Left colon (tissue), 2 donors: ENCODE data around the gene SDK2. TPM values are rescaled to one million over a fixed set of nuclear protein-coding genes. Genes with fewer than 3 reads are reported as not detected.

Source experiments
- ATAC-seq: fragments of 200-7000 bp; cut with Tn5 transposase; one replicate; pipeline ENCODE4 v1.9.1; 2020; ENCODE audit warnings: mild to moderate bottlenecking, moderate library complexity
- DNase-seq, 2 donors: peaks; one replicate each; pipeline ENCODE4 v3.0.0-alpha.2; 2020
- intact Hi-C, 2 donors: fragments of 100-400 bp; cut with DNase I in 1 of 2; cut with micrococcal nuclease in 1 of 2; formaldehyde crosslinking; loops; one replicate each; pipeline versions ENCODE4 v1.11.2 to v1.14.0; 2022; cut with DNase I, micrococcal nuclease
- total RNA-seq, 2 donors: library from RNA; stranded (reverse); fragmentation: NEBNext Ultra II Directional; extraction: Animal tissue kit (Norgen Biotek cat#: 25700); gene quantifications; one replicate each; pipeline ENCODE4 v1.2.1, GENCODE V29; 2021
- donor health status: DM: no; HTN: no; CAD: no.
- donor health status: DM: yes; HTN: yes; CAD: no.

The SDK2 gene
- total RNA-seq, 2 donors from 2014 or later: 0.82 to 1.8 TPM

DNA sequence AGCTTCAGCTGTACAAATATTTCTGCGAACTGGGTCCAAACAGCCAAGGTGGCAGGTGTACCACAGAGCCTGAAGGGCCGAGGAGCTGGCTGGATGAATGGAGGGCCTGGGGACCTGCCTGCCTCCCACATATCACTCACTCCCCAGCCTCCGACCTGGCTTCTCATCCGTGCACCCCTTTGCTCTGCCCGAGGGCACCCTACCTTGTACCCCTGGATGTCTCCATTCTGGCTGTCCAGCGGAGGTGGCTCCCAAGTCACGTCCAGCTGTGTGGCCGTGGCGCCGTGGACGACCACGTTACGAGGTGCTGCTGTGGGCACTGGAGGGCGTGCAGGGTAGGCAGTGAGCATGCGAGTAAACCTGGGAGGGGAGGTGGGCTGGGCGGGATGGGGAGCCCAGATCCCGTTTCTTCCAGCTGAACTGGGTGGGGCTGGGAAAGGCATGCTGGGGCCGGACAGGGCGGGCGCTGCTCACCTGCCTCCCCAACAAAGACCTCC lies 265.2 kb downstream of the SDK2 start:
- intact Hi-C loops: no loop called here
- DNase-seq (no peak), ATAC-seq (no peak)

DNA sequence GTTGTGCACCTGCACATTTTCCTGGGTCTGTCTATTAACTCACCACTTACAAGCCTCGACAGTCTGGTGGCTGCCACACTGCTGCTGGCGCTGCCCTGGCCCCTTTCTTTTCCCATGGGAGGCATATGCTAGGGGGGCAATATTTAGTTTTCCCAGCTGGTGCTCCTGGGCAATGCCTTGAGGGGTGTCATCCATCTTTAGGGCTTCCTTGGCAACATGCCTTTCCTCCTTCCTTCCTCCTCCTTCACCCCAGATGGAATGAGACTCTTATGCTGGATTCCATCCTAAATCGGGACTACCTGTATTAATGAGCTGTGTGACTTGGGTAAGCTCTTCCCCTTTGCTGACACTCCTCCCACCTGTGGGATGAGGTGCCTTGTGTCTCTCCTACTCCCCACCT lies 267.6 kb downstream of the SDK2 start:
- intact Hi-C loops: no loop called here
- no peak for ATAC-seq
- DNase-seq: no peak

DNA sequence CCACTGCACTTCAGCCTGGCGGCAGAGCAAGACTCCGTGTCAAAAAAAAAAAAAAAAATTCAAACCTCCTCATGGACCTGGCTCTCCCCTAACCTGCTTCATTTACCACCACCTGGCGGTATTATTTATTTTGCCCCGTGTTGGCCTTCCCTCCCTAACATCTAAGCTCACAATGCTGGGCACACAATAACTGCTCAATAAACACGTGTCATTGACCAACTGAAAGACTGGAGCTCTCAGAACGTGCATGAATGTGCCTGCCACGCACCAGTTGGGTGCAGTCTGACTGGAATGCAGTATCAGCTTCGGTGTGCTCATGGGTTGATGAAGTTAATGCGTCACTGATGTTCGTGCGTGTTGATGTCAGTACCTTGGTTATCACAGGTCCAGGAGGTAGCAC lies 268.1 kb downstream of the SDK2 start:
- ATAC-seq: no peak
- no peak for DNase-seq
- intact Hi-C loops: no loop called here

DNA sequence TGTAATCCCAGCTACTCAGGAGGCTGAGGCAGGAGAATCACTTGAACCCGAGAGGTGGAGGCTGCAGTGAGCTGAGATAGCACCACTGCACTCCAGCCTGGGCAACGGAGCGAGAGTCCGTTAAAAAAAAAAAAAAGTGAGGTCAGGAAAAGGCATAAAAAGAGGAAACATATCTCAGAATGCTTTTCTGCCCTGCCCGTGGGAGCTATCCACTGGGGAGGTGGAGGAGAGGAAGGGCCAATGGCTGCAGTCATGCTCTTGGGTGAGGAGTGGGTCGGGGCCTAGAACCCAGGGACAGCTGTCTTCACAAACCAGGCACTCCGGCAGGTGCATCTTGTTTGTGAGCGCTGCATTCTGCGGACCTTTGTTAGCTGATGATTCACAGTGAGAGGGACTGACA lies 272.4 kb downstream of the SDK2 start:
- intact Hi-C loops: loop anchor here (5.0 kb wide), 1 partner anchor 115 kb away; no protein-coding TSS in a partner anchor
- ATAC-seq (no peak), DNase-seq (no peak)

DNA sequence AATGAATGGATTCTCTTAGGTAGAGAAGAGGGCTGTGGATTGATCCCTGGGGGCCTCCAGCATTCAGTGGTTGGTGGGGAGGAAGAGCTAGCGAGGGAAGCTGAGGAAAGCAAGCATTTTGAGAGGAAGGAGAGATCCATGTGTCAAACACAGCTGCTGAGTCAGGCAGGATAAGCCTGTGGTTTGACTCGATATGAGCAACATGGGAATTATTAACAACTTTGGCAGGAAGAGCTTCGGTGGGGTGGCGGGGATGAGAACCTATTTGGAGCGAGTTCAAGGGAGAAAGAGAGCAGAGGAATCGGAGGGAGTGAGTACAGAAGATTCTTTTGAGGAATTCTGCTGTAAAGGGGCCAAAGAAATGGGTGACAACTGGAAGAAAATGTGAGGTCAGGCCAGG lies 273.0 kb downstream of the SDK2 start:
- DNase-seq: no peak
- intact Hi-C loops: loop anchor here (5.0 kb wide), 1 partner anchor 114 kb away; no protein-coding TSS in a partner anchor
- ATAC-seq: no peak

DNA sequence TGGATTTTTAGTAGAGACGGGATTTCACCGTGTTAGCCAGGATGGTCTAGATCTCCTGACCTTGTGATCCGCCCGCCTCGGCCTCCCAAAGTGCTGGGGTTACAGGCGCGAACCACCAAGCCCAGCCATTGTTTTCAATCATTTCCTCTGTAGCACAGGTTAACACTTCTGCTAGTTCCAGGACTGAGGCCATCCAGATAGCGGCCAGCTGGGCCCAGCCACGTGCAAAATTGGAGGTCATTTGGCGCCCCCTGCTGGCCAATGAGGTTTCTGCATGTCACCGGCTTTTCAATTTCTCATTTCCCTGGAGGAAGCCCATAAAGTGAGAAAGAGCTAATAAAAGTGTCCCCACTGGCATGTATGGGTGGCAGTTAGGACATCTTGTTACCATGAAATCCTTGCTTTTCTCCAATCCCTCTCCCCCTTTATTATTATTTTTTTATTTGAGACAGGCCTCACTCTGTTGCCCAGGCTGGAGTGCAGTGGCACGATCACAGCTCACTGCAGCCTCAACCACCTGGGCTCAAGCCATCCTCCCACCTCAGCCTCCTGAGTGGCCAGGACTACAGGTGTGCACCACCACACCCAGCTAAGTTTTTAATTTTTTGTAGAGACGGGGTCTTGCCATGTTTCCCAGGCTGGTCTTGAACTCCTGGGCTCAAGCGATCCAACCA lies 274.3 kb downstream of the SDK2 start:
- peak; percentile 67 to 89 for DNase-seq
- ATAC-seq: peak; percentile 95
- intact Hi-C loops: loop anchor here (5.0 kb wide), 1 partner anchor 113 kb away; no protein-coding TSS in a partner anchor

DNA sequence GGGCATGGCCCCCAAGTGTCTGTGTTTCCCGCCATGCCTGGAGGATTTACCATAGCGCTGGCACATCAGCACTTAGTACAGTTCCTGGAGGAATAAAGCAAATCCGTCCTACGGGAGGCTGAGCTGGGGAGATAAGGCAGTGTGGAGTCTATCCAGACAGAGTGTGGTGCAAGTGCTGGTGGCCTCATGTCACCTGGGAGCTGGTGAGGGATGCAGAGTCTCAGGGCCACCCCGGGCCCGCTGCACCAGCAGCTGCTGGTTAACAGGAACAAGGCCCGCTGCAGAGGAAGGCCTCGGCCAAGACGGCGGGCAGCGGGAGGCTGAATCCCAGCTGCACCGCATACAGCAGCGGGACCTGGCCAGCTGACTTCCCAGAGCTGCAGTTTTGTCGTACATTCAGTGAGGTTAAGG lies 275.1 kb downstream of the SDK2 start:
- intact Hi-C loops: no loop called here
- DNase-seq (no peak), ATAC-seq (no peak)

DNA sequence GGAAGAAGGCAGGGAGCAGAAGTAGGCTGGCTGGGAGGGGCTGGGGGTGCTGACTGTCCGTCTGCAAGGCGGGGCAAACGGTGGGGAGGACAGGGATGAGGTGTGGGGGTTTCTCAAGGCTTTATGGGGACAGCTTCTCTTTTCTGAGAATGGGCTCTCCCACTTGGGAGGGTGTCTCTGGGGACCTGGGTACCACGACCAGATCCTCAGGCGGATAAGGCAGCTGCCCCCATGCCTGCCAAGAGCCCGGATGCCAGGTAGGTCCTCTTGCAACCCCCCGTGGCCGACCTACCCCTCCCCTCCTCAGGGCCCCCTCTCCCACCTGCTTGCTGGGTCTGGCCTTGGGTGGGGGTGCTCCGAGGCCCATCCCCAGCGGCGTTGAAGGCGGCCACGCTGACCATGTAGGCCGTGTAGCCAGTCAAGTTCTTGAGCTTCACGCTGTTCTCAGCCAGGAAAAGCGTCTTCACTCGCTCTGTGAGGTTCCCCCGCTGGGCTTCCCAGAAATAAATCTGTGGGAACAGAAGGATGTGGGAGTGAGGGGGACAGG lies 276.1 kb downstream of the SDK2 start:
- intact Hi-C loops: no loop called here
- ATAC-seq: no peak
- no peak for DNase-seq

DNA sequence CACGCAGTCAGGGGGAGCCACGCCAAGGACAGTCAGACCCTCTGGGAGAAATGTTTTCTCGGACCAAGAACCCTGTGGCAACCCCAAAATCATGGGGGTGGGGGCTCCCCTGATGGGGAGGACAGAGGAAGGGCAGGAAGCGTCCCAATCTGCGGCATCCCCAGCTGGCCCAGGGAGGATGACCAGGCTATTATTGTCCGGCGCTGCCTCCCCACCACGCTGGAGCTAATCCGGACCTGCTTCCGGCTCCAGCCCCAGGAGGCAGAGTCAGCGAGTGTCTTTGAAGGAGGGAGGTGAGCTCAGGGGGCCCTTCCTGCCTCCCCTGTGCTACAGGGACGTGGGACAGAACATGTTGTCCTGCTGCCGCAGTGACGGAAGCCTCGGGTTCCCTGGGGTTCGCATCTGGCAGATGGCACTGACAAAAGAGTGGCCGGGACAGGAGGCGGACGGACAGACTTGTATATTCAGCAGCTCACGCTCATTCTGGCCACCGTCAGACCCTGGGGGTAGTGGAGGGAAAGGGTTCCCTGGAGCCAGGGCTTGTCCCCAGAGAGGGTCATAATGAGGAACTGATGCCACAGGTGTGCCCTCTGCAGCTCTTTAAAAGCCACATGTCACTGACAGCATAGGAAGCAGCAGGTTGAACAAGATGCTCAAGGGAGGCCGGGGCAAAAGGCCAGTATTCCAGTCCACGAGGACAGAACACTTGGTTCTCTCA lies 278.2 kb downstream of the SDK2 start:
- ATAC-seq (no peak), DNase-seq (no peak)
- intact Hi-C loops: no loop called here

DNA sequence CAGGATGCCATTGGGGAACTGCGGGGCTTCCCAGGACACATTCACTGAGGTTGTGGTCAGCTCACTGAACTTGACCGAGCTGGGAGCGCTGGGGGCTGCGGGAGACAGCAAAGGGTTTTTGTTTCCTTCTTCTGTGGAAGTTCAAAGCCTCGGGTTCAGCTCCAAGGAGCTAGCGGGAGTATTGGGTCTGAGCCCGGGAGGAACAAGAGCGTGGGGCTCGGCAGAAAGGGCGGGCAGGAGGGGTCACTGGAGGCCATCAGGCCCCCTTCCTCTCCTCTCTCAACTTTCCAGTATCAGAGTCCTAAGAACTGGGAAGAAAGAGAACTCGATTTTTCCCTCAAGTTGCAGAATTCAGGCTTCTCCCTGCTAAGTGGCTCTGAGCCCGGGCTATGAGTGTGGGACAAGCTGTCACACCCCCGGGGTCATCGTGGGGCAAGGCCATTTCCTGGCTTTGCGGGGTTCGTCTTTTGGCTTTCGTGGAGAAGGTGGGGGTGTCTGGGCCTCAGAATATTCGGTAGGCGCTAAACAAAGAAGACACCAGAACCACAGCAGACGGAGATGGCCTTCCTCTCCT lies 278.9 kb downstream of the SDK2 start:
- intact Hi-C loops: no loop called here
- no peak for ATAC-seq
- DNase-seq: no peak

DNA sequence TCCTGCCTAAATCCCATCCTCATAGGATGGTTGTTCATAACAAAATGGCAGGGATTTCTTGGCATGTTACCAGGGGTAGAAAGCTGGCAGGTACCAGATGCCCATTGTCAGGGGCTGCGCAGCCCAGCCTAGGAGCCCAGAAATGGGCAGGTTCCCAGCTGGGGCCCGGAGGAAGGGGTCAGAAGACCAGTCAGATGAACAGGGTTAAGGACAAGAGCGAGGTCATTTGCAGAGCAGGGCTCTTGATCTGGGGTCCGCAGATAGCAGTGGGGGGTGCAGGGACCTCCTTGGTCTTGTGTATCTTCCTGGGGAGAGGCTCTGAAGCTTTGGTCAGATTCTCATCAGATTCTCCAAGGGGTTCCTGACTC lies 280.1 kb downstream of the SDK2 start:
- ATAC-seq: no peak
- DNase-seq: no peak
- intact Hi-C loops: no loop called here

DNA sequence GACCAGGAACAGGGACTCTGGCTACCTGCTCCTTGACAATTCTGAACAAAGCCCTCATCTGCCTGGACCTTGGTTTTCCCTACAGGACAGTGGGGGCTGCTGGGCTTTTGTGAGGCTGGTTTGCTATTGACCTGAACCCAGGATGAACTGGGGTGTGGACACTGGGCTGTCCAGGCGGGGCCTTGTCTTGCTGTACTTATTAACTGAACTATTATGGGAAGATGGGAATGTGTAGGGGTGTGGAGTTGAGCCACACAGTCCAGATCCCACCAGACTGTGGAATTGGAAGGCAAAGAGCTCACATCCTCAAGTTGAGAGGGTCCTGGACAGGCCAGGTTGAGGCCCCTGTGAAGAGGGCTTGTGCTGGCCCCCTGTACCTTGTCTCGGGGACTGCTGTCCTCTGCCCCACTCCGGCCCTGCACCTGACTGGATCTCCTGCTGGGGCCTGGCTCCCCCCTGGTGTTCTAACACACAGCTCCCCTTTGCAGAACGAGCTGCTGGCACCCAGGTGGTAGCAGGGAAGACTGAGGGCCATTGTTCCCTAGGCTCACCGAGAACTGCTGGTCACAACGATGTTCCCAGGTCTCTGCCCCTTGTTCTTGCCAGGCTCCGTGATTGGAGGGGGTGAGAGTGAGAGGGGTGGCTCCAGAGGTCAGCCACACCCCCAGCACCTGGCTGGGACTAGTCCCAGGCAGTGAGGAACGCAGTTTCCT lies 280.6 kb downstream of the SDK2 start:
- no peak for DNase-seq
- ATAC-seq: peak; percentile 49
- intact Hi-C loops: no loop called here

DNA sequence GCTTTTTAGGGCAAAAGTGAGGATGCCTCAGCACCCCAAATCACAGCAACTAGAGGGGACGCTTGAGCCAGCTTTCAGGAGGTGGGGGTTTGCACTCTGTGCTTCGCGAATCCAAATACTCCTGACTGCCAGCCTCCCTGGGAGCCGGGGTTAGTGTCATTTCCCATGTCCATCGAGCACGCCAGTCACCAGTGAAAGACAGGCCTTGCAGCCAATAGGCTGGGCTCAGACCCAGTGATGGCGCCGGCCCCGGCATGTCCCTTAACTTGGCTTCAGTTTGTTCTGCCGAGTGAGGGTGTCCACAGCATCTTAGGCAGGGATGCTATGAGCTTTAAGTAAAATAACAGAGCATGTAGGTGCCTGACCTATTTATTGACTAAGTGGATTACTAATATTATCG lies 281.5 kb downstream of the SDK2 start:
- DNase-seq (no peak), ATAC-seq (no peak)
- intact Hi-C loops: no loop called here

DNA sequence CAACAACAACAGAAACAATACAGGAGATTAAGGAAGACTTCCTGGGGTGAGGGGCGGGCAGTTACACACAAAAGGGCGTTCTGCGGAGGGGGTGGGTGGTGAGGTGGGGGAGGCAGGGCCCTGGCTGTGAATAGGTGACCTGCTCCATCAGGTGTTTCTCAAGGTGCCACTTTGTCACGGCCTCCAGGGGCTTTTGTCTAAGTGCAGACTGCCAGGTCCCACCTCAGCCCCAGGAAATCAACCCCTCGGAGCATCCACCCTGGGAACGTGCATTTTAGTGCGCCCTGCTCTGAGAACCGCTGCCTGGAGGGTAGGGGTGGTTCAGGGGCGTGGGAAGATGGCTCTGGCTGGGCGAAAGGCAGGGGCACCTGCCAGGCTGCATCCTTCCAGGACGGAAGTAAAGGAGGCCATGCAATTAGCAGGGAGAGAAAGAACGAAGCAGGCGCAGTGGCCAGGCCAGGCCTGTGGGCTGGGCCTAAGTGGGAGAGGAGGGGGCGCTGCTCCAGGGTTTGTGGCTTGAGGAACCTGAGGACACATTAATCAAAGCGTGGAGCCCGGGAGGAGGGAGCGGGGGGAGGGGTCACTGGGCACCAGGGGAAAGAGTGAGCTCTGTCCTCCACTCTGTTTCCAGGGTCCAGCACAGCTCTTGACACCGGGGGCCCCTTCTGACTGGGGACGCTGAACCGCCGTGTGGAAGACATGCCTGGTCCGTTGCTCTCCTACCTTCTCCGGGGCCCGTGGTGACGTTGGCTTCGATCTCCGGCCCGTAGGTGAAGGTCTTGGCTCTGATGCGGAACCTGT lies 283.1 kb downstream of the SDK2 start:
- intact Hi-C loops: no loop called here
- no peak for ATAC-seq

DNA sequence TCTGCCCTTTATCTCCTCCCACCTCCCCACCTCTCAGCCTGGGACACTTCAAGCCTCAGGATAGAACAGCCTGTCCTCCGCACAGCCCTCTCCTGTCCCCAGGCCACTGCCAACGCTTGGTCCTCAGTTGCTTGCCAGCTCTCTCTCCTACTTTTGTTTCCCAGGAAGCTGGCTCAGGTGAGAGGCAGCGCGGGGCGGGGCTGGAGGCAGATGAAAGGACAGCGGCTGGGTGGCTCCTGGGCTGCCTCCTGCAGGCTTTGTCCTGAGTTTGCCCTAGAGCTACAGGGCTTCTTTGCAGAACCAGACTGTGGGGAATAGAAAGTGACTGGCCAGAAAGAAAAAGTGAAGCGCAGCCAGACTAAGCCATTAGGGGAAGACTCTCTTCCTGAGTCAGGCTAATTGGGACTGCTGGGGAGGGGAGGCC lies 284.2 kb downstream of the SDK2 start:
- intact Hi-C loops: no loop called here
- ATAC-seq (peak; percentile 98), DNase-seq (peak; percentile 70 to 81)

More for the DNA sequence above, 283.1 kb downstream of the SDK2 start:
- no peak for DNase-seq

DNA sequence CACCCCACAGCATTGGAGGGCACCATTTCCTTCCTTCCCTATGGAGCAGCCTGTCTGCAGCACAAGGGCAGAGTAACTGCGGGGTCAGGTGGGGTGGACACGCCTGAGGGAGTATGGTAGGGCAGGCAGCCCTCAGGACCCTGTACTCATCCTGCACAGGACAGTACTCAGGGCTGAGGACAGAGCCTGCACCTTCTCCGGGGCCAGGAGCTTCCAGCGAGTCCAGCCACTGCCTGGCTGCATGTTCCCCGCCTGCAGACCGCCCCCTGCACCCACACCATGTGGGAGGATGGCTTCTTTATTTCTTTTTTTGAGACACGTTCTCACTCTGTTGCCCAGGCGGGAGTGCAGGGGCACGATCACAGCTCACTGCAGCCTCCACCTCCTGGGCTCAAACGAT lies 284.9 kb downstream of the SDK2 start:
- ATAC-seq (no peak), DNase-seq (no peak)
- intact Hi-C loops: no loop called here

DNA sequence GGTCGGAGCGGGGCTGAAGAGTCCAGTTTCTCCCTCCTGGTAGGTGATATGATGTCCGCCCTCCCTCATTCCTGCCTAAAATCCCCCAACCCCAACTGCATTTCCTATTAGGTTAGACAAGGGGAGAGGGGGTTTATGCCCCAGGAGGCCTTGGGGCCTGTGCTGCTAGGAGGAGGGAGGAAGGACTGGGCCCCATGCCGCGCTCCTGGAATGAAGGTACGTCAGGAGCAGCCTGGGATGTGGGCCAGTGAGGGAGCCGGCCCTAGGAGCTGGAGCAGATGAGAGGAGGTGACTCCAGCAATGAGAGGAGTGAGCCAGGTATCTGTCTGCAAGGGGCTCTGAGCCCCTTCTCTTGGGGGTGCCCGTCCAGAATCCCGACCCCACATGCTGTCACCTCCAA lies 285.6 kb downstream of the SDK2 start:
- DNase-seq (no peak), ATAC-seq (no peak)
- intact Hi-C loops: no loop called here

DNA sequence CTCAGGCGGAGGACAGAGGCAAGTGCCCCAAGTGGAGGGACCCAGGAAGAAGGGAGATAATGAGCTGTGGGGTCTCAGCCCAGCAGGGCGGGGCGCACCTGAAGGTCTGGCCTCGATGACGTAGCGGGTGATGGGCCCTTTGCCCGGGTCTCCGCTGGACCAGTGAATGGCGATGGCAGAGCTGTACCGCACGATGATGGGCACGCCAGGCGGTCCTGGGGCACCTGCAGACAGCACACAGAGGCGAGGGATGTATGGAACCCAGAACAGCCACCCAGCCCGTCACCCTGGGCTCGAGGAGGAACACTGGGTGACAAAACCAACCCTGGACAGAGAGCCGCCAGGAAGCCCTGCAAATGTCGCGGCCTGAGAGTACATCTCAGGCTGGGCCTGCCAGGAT lies 286.3 kb downstream of the SDK2 start:
- ATAC-seq (no peak), DNase-seq (no peak)
- intact Hi-C loops: no loop called here
